GM12864 (cell line): ENCODE results near the gene TKTL2.

ENCODE experiments used
- DNase-seq: peaks from one replicate; pipeline ENCODE4 v3.0.0-alpha.2; 2011; ENCODE audit warnings: low read depth
- H3K4me3 ChIP-seq: 2 replicates; pipeline ENCODE4 v1.5.1; 2011; ENCODE audit warnings: mild to moderate bottlenecking, low read depth, low read length, control low read depth
- CTCF ChIP-seq: IDR thresholded peaks from 2 replicates; pipeline ENCODE4 v1.5.1; 2011; ENCODE audit warnings: low read depth, mild to moderate bottlenecking, moderate library complexity, low read length, control low read depth, inconsistent platforms; ENCODE audit errors: missing control alignments

TKTL2 gene

GRCh38 chr4:163493643-163494359 lies 20.2 kb upstream of the TKTL2 start:
- peak; percentile 65 for DNase-seq
- peak overlapping the region; percentile 89 for H3K4me3 ChIP-seq
- TF ChIP-seq CTCF = no peak

GRCh38 chr4:163492951-163493504 lies 19.5 kb upstream of the TKTL2 start:
- no peak for DNase-seq
- peak overlapping the region; percentile 89; the same call in 1 of the 2 replicates for H3K4me3 ChIP-seq
- no peak for TF ChIP-seq CTCF

GRCh38 chr4:163489929-163490328 lies 16.4 kb upstream of the TKTL2 start:
- H3K4me3 ChIP-seq = no peak overlapping the region
- DNase-seq = no peak
- TF ChIP-seq CTCF = no peak

GRCh38 chr4:163486321-163486720 lies 12.8 kb upstream of the TKTL2 start:
- TF ChIP-seq CTCF = no peak
- no peak for DNase-seq

GRCh38 chr4:163485589-163485988 lies 12.0 kb upstream of the TKTL2 start:
- TF ChIP-seq CTCF = no peak
- DNase-seq = no peak
- no peak overlapping the region for H3K4me3 ChIP-seq

More at GRCh38 chr4:163486321-163486720, 12.8 kb upstream of the TKTL2 start:
- H3K4me3 ChIP-seq = no peak overlapping the region

GRCh38 chr4:163484906-163485305 lies 11.4 kb upstream of the TKTL2 start:
- no peak overlapping the region for H3K4me3 ChIP-seq
- peak; percentile 48 for TF ChIP-seq CTCF
- peak; percentile 40 for DNase-seq

GRCh38 chr4:163482190-163482589 lies 8.6 kb upstream of the TKTL2 start:
- no peak for TF ChIP-seq CTCF
- no peak overlapping the region for H3K4me3 ChIP-seq
- peak; percentile 19 for DNase-seq
